ENCODE measurements around the gene EDARADD. TPM values are rescaled to one million over a fixed set of nuclear protein-coding genes. Genes with fewer than 3 reads are reported as not detected.

The EDARADD gene
- total RNA-seq, 1 donor from 2014 or later = 9.4 TPM

DNA sequence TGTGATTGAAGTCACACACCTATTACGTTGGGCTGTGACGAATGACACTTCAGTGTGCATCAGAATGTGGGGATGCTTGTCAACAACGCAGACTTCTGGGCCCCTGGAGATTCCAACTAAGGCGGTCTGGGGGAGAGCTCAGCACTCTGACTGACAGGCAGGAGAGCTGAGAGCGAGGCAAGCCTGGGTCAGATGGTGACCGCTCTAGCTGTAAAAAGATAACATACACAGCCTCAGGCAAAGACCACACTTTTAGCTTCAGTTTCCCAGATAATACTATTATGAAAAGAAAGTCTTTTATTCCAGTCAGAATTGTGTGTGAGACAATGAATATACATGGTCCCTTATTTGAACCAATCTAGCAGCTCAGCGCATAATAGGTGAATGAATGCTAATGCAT is 25.4 kb downstream of the EDARADD start:
- H3K27me3 Mint-ChIP-seq (ENCODE audit: unreplicated experiment) = no peaks in the 10 kb centered on the region
- no peak for TF ChIP-seq CTCF (IDR thresholded peaks at IDR 0.05; ENCODE audit: unreplicated experiment)
- no peak overlapping the region for H3K27ac Mint-ChIP-seq (ENCODE audit: unreplicated experiment)
- no peak overlapping the region for H3K4me3 Mint-ChIP-seq (ENCODE audit: unreplicated experiment)
- no peaks in the 10 kb centered on the region for H3K9me3 Mint-ChIP-seq (ENCODE audit: unreplicated experiment)
- peaks cover 19% of the 10 kb centered on the region for H3K36me3 Mint-ChIP-seq (ENCODE audit: low read depth, unreplicated experiment)
- DNase-seq (ENCODE audit: low spot score) = no peak
- H3K4me1 Mint-ChIP-seq (ENCODE audit: unreplicated experiment) = peaks cover 2% of the 10 kb centered on the region

GRCh38 chr1:236421022-236421421 is 26.9 kb downstream of the EDARADD start:
- Mint-ChIP-seq H3K4me1 (ENCODE audit: unreplicated experiment) (peaks cover 2% of the 10 kb centered on the region), H3K27ac (ENCODE audit: unreplicated experiment) (no peak overlapping the region)

DNA sequence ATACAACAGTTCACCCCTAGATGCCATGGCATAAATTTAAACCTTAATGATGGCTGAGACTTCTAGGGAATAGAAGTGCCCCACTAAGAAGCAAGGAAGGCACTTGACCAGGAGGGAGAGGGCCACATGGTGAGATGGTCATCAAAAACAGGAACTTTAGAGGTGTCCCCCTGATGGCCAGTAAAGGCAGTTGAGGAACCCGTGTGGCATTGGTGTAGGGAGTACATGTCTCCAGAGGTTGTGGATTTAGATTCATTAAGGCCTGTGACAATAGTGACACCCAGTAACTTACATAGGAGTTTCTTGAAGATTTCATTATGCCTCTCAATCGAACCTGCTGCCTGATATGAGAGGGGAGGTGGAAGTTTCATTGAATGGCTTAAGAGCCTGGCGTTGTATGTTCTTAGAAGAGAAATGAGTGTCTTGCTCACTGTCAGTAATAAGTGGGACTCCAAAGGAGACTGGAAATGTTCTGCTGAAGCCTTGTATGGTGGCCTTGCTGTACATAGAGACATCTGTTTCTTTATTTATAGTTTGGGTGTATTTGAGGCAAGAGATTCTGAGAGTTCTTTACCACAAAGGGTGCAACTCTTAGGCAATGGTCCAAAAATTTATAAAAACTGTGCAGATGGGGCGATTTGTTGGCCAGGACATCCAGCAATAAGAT is 27.9 kb downstream of the EDARADD start:
- Mint-ChIP-seq H3K36me3 (ENCODE audit: low read depth, unreplicated experiment) (peaks cover 24% of the 10 kb centered on the region), H3K4me3 (ENCODE audit: unreplicated experiment) (no peak overlapping the region), H3K9me3 (ENCODE audit: unreplicated experiment) (no peaks in the 10 kb centered on the region), H3K27ac (ENCODE audit: unreplicated experiment) (no peak overlapping the region), H3K27me3 (ENCODE audit: unreplicated experiment) (no peaks in the 10 kb centered on the region), H3K4me1 (ENCODE audit: unreplicated experiment) (no peaks in the 10 kb centered on the region)
- no peak for DNase-seq (ENCODE audit: low spot score)
- no peak for TF ChIP-seq CTCF (IDR thresholded peaks at IDR 0.05; ENCODE audit: unreplicated experiment)

More at GRCh38 chr1:236421022-236421421, 26.9 kb downstream of the EDARADD start:
- TF ChIP-seq CTCF (IDR thresholded peaks at IDR 0.05; ENCODE audit: unreplicated experiment) = no peak
- Mint-ChIP-seq H3K4me3 (ENCODE audit: unreplicated experiment) (no peak overlapping the region), H3K36me3 (ENCODE audit: low read depth, unreplicated experiment) (peaks cover 19% of the 10 kb centered on the region), H3K27me3 (ENCODE audit: unreplicated experiment) (no peaks in the 10 kb centered on the region), H3K9me3 (ENCODE audit: unreplicated experiment) (no peaks in the 10 kb centered on the region)
- no peak for DNase-seq (ENCODE audit: low spot score)

DNA sequence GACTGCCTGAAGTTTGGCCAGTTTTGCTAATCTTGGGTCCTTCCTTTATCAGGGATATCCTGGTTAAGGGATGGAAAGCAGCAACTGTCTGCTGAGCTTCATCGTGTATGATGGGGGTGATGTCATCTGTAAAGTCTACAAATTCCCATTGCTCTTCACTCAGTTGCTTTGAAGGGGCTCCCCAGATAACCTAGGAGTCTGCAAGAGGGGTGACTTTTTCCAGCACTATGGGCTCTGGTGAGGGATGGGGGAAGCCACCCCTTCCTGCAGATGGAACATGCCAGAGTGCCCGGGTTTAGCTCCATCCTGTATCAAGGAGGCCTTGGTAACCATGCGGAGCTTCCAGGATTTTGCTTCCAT is 28.4 kb downstream of the EDARADD start:
- H3K4me1 Mint-ChIP-seq (ENCODE audit: unreplicated experiment) = no peaks in the 10 kb centered on the region
- H3K27ac Mint-ChIP-seq (ENCODE audit: unreplicated experiment) = no peak overlapping the region
- no peak for DNase-seq (ENCODE audit: low spot score)
- no peaks in the 10 kb centered on the region for H3K9me3 Mint-ChIP-seq (ENCODE audit: unreplicated experiment)
- H3K27me3 Mint-ChIP-seq (ENCODE audit: unreplicated experiment) = no peaks in the 10 kb centered on the region
- no peak overlapping the region for H3K4me3 Mint-ChIP-seq (ENCODE audit: unreplicated experiment)
- no peak for TF ChIP-seq CTCF (IDR thresholded peaks at IDR 0.05; ENCODE audit: unreplicated experiment)
- peaks cover 24% of the 10 kb centered on the region for H3K36me3 Mint-ChIP-seq (ENCODE audit: low read depth, unreplicated experiment)

- Mint-ChIP-seq H3K27ac (ENCODE audit: unreplicated experiment) (no peak overlapping the region), H3K36me3 (ENCODE audit: low read depth, unreplicated experiment) (peaks cover 23% of the 10 kb centered on the region), H3K9me3 (ENCODE audit: unreplicated experiment) (no peaks in the 10 kb centered on the region), H3K4me3 (ENCODE audit: unreplicated experiment) (no peak overlapping the region), H3K27me3 (ENCODE audit: unreplicated experiment) (no peaks in the 10 kb centered on the region), H3K4me1 (ENCODE audit: unreplicated experiment) (no peaks in the 10 kb centered on the region)
- DNase-seq (ENCODE audit: low spot score) = no peak
- no peak for TF ChIP-seq CTCF (IDR thresholded peaks at IDR 0.05; ENCODE audit: unreplicated experiment)
Observed at GRCh38 chr1:236425031-236425663, 31.1 kb downstream of the EDARADD start.
